Sigmoid colon (tissue), 7 donors: ENCODE data around the gene MAP3K12. TPM values are rescaled to one million over a fixed set of nuclear protein-coding genes. Genes with fewer than 3 reads are reported as not detected.

Experiments
- DNase-seq: peaks from one replicate; pipeline ENCODE4 v3.0.0-alpha.2; 2019
- H3K27ac ChIP-seq, 4 donors: fragments of 200-600 bp; sonication (generic); one replicate each; pipeline ENCODE4 v1.5.1; 2016 to 2019; ENCODE audit warnings: mild to moderate bottlenecking in 1 of 4
- H3K27me3 ChIP-seq, 3 donors: fragments of 200-600 bp; sonication (generic); one replicate each; pipeline ENCODE4 v1.5.1; 2019; ENCODE audit warnings: mild to moderate bottlenecking in 1 of 3
- H3K36me3 ChIP-seq, 4 donors: fragments of 200-600 bp; sonication (generic); one replicate each; pipeline ENCODE4 v1.5.1; 2016 to 2019
- H3K4me1 ChIP-seq, 4 donors: fragments of 200-600 bp; sonication (generic); one replicate each; pipeline ENCODE4 v1.5.1; 2017 to 2019
- H3K4me3 ChIP-seq, 4 donors: fragments of 200-600 bp; sonication (generic); one replicate each; pipeline ENCODE4 v1.5.1; 2017 to 2019; ENCODE audit warnings: mild to moderate bottlenecking in 2 of 4, moderate library complexity in 1 of 4
- H3K9me3 ChIP-seq, 4 donors: fragments of 200-600 bp in 3 of 4; sonication (generic) in 3 of 4; one replicate each; pipeline versions ENCODE4 v1.5.1 to v1.6.1; 2013 to 2019
- CTCF ChIP-seq, 4 experiments: fragments of 450-650 bp in 3 of 4; fragments of 200-600 bp in 1 of 4; IDR thresholded peaks; one replicate each; pipeline ENCODE4 v1.5.1; 2016 to 2019; ENCODE audit warnings: antibody characterized with exemption in 4 of 4, mild to moderate bottlenecking in 3 of 4, moderate library complexity in 2 of 4
- EP300 ChIP-seq, 4 donors: sonication (generic); formaldehyde crosslinking; IDR thresholded peaks; one replicate each; pipeline ENCODE4 v1.6.1; 2017; ENCODE audit warnings: antibody characterized with exemption in 4 of 4
- POLR2A ChIP-seq, 2 donors: fragments of 450-650 bp; IDR thresholded peaks; one replicate each; pipeline ENCODE4 v1.6.1; 2016; ENCODE audit warnings: antibody characterized with exemption in 2 of 2, mild to moderate bottlenecking in 2 of 2, moderate library complexity in 2 of 2
- POLR2AphosphoS5 ChIP-seq, 4 donors: sonication (generic); formaldehyde crosslinking; IDR thresholded peaks; one replicate each; pipeline ENCODE4 v1.6.1; 2017; ENCODE audit warnings: antibody characterized with exemption in 4 of 4
- WGBS, 2 donors: extraction: QIAGEN DNeasy Blood & Tissue Kit; methylation state at CpG; one replicate each; pipeline ENCODE4 v1.1.7; 2013; 5-methylcytosine and 5-hydroxymethylcytosine counted together
- intact Hi-C: fragments of 100-400 bp; cut with DNase I; formaldehyde crosslinking; loops from one replicate; pipeline ENCODE4 v1.15.1; 2023
- polyA plus RNA-seq, 3 donors: library from polyadenylated mRNA; stranded (reverse); fragments of 200-250 nt; gene quantifications; one replicate each; pipeline ENCODE4 v1.2.3, GENCODE V29; 2013
- total RNA-seq, 4 donors: library from RNA; depleted of rRNA; stranded (reverse); fragments of >200 nt; gene quantifications; one replicate each; pipeline ENCODE4 v1.1.0, GENCODE V29; 2016
- donor health status: healthy with polysubstance abuse.
- donor health status: Bipolar disorder and iron deficiency.
- donor health status: healthy.

The MAP3K12 gene
- total and polyA plus RNA-seq, 7 donors = 1.6 to 27.4 (median 18.5) TPM

- H3K4me1 ChIP-seq = peaks cover 0 to 16% (median 5%) of the 10 kb centered on the region in 4 donors
- intact Hi-C loops = no loop called here
- H3K9me3 ChIP-seq = no peaks in the 10 kb centered on the region
- 78 to 79% methylated on average over 12 of the region's 12 CpGs for WGBS, 2 donors
- no peaks in the 10 kb centered on the region for H3K27me3 ChIP-seq
- DNase-seq = peak; percentile 52
- no peak overlapping the region for H3K4me3 ChIP-seq
- H3K27ac ChIP-seq = peak overlapping the region in 2 of 4 donors; percentile 5 to 38
- TF ChIP-seq CTCF (IDR thresholded peaks at IDR 0.05) (no peak), POLR2A (IDR thresholded peaks at IDR 0.05) (no peak)
- H3K36me3 ChIP-seq = peaks cover 26 to 100% (median 62%) of the 10 kb centered on the region in 4 donors
Observed at GRCh38 chr12:53480491-53481442, 18.5 kb downstream of the MAP3K12 start.

- peaks cover 0 to 26% (median 11%) of the 10 kb centered on the region in 4 donors for H3K4me1 ChIP-seq
- H3K27me3 ChIP-seq = no peaks in the 10 kb centered on the region
- peaks cover 41 to 100% (median 68%) of the 10 kb centered on the region in 4 donors for H3K36me3 ChIP-seq
- peak overlapping the region in 2 of 4 donors; percentile 10 to 13 for H3K27ac ChIP-seq
- no peak for TF ChIP-seq POLR2AphosphoS5 (IDR thresholded peaks at IDR 0.05)
- no peak for TF ChIP-seq CTCF (IDR thresholded peaks at IDR 0.05)
- no peak for TF ChIP-seq EP300 (IDR thresholded peaks at IDR 0.05)
- no peak for TF ChIP-seq POLR2A (IDR thresholded peaks at IDR 0.05)
- intact Hi-C loops = no loop called here
- no peaks in the 10 kb centered on the region for H3K9me3 ChIP-seq
- WGBS, 2 donors = 84 to 85% methylated on average over 5 of the region's 5 CpGs
- DNase-seq = peak; percentile 39
- H3K4me3 ChIP-seq = no peak overlapping the region
Observed at GRCh38 chr12:53479331-53479730, 19.9 kb downstream of the MAP3K12 start.

- no peak overlapping the region for H3K4me3 ChIP-seq
- intact Hi-C loops = no loop called here
- TF ChIP-seq CTCF (IDR thresholded peaks at IDR 0.05) = no peak
- H3K9me3 ChIP-seq = no peaks in the 10 kb centered on the region
- WGBS, 2 donors = 43 to 67% methylated on average over 1 of the region's 1 CpG
- H3K4me1 ChIP-seq = peaks cover 0 to 30% (median 13%) of the 10 kb centered on the region in 4 donors
- peak; percentile 18 for DNase-seq
- no peaks in the 10 kb centered on the region for H3K27me3 ChIP-seq
- H3K36me3 ChIP-seq = peaks cover 46 to 100% (median 72%) of the 10 kb centered on the region in 4 donors
- H3K27ac ChIP-seq = peak overlapping the region in 3 of 4 donors; percentile 10 to 25 (median 13)
Observed at GRCh38 chr12:53478865-53479264, 20.4 kb downstream of the MAP3K12 start.

GRCh38 chr12:53476769-53477209, 22.5 kb downstream of the MAP3K12 start:
- Histone ChIP-seq H3K9me3 (no peaks in the 10 kb centered on the region), H3K27ac (peak overlapping the region in 3 of 4 donors; percentile 6 to 29 (median 27)), H3K4me1 (peaks cover 0 to 43% (median 20%) of the 10 kb centered on the region in 4 donors), H3K27me3 (no peaks in the 10 kb centered on the region), H3K36me3 (peaks cover 55 to 100% (median 75%) of the 10 kb centered on the region in 4 donors), H3K4me3 (no peak overlapping the region)
- TF ChIP-seq POLR2A (IDR thresholded peaks at IDR 0.05) = no peak
- TF ChIP-seq CTCF (IDR thresholded peaks at IDR 0.05) = no peak
- TF ChIP-seq POLR2AphosphoS5 (IDR thresholded peaks at IDR 0.05) = no peak
- no peak for TF ChIP-seq EP300 (IDR thresholded peaks at IDR 0.05)
- no peak for DNase-seq
- WGBS, 2 donors = 69 to 71% methylated on average over 2 of the region's 2 CpGs
- intact Hi-C loops = no loop called here
